Esophagus muscularis mucosa (tissue), 3 donors: ENCODE results near the gene ERVW-1.

Experiments
- POLR2AphosphoS5 ChIP-seq, 2 donors: sonication (generic); formaldehyde crosslinking; IDR thresholded peaks; one replicate each; pipeline ENCODE4 v1.6.1; 2017; ENCODE audit warnings: antibody characterized with exemption in 2 of 2
- TF ChIP-seq, protein P1 (sequence below), 3 experiments: fragments of 200-600 bp in 2 of 3; fragments of 450-650 bp in 1 of 3; sonication (generic) in 2 of 3; IDR thresholded peaks; one replicate each; pipeline ENCODE4 v1.5.1; 2017 to 2019; ENCODE audit warnings: antibody characterized with exemption in 3 of 3, mild to moderate bottlenecking in 2 of 3, moderate library complexity in 1 of 3

DNA sequence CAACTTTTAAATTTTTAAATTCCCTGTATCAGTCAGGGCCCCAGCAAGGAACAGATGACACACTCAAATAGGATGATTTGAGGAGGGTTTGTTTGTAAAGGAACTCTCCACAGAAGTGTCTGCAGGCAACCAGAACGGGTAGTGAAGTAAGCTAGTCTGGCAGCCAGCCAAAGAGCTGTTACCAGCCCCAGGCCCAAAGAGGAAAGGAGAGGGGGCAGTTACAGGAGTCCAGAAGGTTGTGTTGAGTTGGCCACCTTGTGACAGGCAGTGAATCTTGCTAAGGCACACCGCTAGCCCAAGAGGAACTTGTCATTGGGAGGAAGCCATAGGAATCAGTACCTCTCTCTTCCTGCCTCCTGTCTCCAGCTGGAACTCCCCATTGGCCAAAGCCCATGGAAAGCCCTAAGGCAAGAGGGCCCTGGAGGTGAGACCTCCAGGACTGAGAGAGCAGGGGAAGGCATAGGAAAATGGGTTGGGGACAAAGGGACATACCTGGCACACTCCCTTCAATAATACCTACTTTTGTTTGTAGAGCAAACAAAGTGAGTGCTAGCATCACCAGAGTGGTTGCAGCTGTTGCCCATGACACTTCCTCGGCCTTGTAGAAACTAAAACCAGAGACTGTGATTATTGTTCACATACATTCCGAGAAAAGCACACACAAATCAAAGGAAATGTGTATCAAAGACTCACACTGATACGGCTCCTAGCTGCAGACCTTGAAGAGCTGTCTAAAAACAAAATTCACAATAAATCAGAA lies 55.9 kb downstream of the ERVW-1 start:
- TF ChIP-seq, protein P1, sequence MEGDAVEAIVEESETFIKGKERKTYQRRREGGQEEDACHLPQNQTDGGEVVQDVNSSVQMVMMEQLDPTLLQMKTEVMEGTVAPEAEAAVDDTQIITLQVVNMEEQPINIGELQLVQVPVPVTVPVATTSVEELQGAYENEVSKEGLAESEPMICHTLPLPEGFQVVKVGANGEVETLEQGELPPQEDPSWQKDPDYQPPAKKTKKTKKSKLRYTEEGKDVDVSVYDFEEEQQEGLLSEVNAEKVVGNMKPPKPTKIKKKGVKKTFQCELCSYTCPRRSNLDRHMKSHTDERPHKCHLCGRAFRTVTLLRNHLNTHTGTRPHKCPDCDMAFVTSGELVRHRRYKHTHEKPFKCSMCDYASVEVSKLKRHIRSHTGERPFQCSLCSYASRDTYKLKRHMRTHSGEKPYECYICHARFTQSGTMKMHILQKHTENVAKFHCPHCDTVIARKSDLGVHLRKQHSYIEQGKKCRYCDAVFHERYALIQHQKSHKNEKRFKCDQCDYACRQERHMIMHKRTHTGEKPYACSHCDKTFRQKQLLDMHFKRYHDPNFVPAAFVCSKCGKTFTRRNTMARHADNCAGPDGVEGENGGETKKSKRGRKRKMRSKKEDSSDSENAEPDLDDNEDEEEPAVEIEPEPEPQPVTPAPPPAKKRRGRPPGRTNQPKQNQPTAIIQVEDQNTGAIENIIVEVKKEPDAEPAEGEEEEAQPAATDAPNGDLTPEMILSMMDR (IDR thresholded peaks at IDR 0.05) = no peak
- no peak for TF ChIP-seq POLR2AphosphoS5 (IDR thresholded peaks at IDR 0.05)
